OCI-LY1 (cell line): ENCODE results near the gene MCC.

Source experiments
- H2AFZ ChIP-seq: fragments of 200-600 bp; sonication (generic), shearing (Covaris generic); 2 replicates; pipeline ENCODE4 v1.6.0; 2014; ENCODE audit warnings: antibody characterized with exemption, mild to moderate bottlenecking, low read length
- H3F3A ChIP-seq: fragments of 200-600 bp; sonication (generic), shearing (Covaris generic); 2 replicates; pipeline ENCODE4 v1.6.0; 2014; ENCODE audit warnings: mild to moderate bottlenecking, antibody characterized with exemption, low read length, moderate library complexity; ENCODE audit not compliant: insufficient read depth
- H3K27ac ChIP-seq: fragments of 200-600 bp; sonication (generic); 2 replicates; pipeline ENCODE4 v1.5.1; 2014; ENCODE audit warnings: low read length, mixed run types, mild to moderate bottlenecking, low read depth; ENCODE audit not compliant: poor library complexity, severe bottlenecking
- H3K27me3 ChIP-seq: fragments of 200-600 bp; sonication (generic); 2 replicates; pipeline ENCODE4 v1.6.0; 2014; ENCODE audit warnings: antibody characterized with exemption, mild to moderate bottlenecking, low read length, moderate library complexity; ENCODE audit not compliant: insufficient read depth
- H3K36me3 ChIP-seq: fragments of 200-600 bp; sonication (generic); 2 replicates; pipeline ENCODE4 v1.6.1; 2014; ENCODE audit warnings: mild to moderate bottlenecking, antibody characterized with exemption, low read length, moderate library complexity, mixed read lengths; ENCODE audit not compliant: insufficient read depth
- H3K4me1 ChIP-seq: fragments of 200-600 bp; sonication (generic); 2 replicates; pipeline ENCODE4 v1.5.1; 2014; ENCODE audit warnings: mild to moderate bottlenecking, low read length, moderate library complexity; ENCODE audit not compliant: insufficient read depth, severe bottlenecking
- H3K4me2 ChIP-seq: fragments of 200-600 bp; sonication (generic), shearing (Covaris generic); 2 replicates; pipeline ENCODE4 v1.6.1; 2014; ENCODE audit warnings: low read length
- H3K4me3 ChIP-seq: fragments of 200-600 bp; sonication (generic); 2 replicates; pipeline ENCODE4 v1.5.1; 2014; ENCODE audit warnings: low read length, low read depth, mild to moderate bottlenecking, mixed read lengths; ENCODE audit not compliant: poor library complexity, severe bottlenecking
- H3K79me2 ChIP-seq: fragments of 200-600 bp; shearing (Covaris generic); 2 replicates; pipeline ENCODE4 v1.6.1; 2016; ENCODE audit warnings: mixed run types, low read length, mixed read lengths; ENCODE audit not compliant: insufficient read depth
- H3K9ac ChIP-seq: fragments of 200-600 bp; sonication (generic), shearing (Covaris generic); 2 replicates; pipeline ENCODE4 v1.6.1; 2014; ENCODE audit warnings: mild to moderate bottlenecking, low read length, mixed read lengths
- H3K9me2 ChIP-seq: fragments of 200-600 bp; sonication (generic), shearing (Covaris generic); 2 replicates; pipeline ENCODE4 v1.6.1; 2014; ENCODE audit warnings: low read depth, mild to moderate bottlenecking, low read length, mixed read lengths
- H3K9me3 ChIP-seq: fragments of 200-600 bp; shearing (Covaris generic); 2 replicates; pipeline ENCODE4 v1.6.1; 2014; ENCODE audit warnings: low read length, mixed read lengths
- H4K20me1 ChIP-seq: fragments of 200-600 bp; sonication (generic), shearing (Covaris generic); 2 replicates; pipeline ENCODE4 v1.6.0; 2016; ENCODE audit warnings: mild to moderate bottlenecking, low read length; ENCODE audit not compliant: insufficient read depth
- EZH2 ChIP-seq: fragments of 200-600 bp; sonication (generic), shearing (Covaris generic); IDR thresholded peaks from 2 replicates; pipeline ENCODE4 v1.8.0; 2017; ENCODE audit warnings: borderline replicate concordance, mixed run types, mild to moderate bottlenecking, antibody characterized with exemption, low read length, moderate library complexity, mixed read lengths
- TF ChIP-seq, protein P1 (sequence below): fragments of 200-600 bp; sonication (generic), shearing (Covaris generic); IDR thresholded peaks from 2 replicates; pipeline ENCODE4 v1.5.1; 2017; ENCODE audit warnings: mild to moderate bottlenecking, antibody characterized with exemption, low read length, moderate library complexity, mixed read lengths

The MCC gene

GRCh38 chr5:113176734-113177133 is 311.5 kb downstream of the MCC start:
- Histone ChIP-seq H3F3A (no peaks in the 10 kb centered on the region), H4K20me1 (no peaks in the 10 kb centered on the region), H3K4me3 (no peak overlapping the region), H3K9ac (no peak overlapping the region), H3K27me3 (no peaks in the 10 kb centered on the region), H3K79me2 (no peaks in the 10 kb centered on the region), H3K36me3 (no peaks in the 10 kb centered on the region), H3K4me1 (no peaks in the 10 kb centered on the region), H3K27ac (no peak overlapping the region), H3K4me2 (no peak overlapping the region), H3K9me2 (no peaks in the 10 kb centered on the region), H2AFZ (no peak overlapping the region), H3K9me3 (no peaks in the 10 kb centered on the region)
- TF ChIP-seq EZH2, result no peak
- TF ChIP-seq, protein P1, sequence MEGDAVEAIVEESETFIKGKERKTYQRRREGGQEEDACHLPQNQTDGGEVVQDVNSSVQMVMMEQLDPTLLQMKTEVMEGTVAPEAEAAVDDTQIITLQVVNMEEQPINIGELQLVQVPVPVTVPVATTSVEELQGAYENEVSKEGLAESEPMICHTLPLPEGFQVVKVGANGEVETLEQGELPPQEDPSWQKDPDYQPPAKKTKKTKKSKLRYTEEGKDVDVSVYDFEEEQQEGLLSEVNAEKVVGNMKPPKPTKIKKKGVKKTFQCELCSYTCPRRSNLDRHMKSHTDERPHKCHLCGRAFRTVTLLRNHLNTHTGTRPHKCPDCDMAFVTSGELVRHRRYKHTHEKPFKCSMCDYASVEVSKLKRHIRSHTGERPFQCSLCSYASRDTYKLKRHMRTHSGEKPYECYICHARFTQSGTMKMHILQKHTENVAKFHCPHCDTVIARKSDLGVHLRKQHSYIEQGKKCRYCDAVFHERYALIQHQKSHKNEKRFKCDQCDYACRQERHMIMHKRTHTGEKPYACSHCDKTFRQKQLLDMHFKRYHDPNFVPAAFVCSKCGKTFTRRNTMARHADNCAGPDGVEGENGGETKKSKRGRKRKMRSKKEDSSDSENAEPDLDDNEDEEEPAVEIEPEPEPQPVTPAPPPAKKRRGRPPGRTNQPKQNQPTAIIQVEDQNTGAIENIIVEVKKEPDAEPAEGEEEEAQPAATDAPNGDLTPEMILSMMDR, result no peak

DNA sequence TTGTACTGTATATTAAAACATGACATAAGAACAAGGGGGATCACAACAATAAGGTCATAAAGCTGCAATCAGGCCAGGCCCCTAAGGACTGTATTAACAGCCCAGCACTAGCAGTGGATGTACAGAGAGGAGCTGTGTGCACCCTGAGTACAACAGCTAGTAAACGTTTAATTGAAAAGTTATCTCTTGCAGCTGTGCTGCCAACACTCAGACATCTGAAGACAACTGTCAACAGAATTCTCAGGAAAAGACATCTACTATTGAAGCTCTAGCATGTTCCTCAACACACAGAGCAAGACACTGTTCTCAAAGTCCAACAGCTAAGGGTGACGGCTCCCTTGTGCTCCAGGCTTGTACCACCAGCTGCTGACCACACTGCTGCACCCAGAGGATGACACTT is 312.1 kb downstream of the MCC start:
- no peak overlapping the region for H3K4me2 ChIP-seq
- H2AFZ ChIP-seq, result no peak overlapping the region
- H3K27ac ChIP-seq, result no peak overlapping the region
- no peaks in the 10 kb centered on the region for H3K9me2 ChIP-seq
- no peaks in the 10 kb centered on the region for H3K4me1 ChIP-seq
- H3K4me3 ChIP-seq, result no peak overlapping the region
- no peaks in the 10 kb centered on the region for H3K79me2 ChIP-seq
- TF ChIP-seq EZH2, result no peak
- TF ChIP-seq, protein P1, result no peak
- no peaks in the 10 kb centered on the region for H3F3A ChIP-seq
- H3K9ac ChIP-seq, result no peak overlapping the region
- H3K9me3 ChIP-seq, result no peaks in the 10 kb centered on the region
- H3K27me3 ChIP-seq, result no peaks in the 10 kb centered on the region
- H3K36me3 ChIP-seq, result no peaks in the 10 kb centered on the region
- no peaks in the 10 kb centered on the region for H4K20me1 ChIP-seq

DNA sequence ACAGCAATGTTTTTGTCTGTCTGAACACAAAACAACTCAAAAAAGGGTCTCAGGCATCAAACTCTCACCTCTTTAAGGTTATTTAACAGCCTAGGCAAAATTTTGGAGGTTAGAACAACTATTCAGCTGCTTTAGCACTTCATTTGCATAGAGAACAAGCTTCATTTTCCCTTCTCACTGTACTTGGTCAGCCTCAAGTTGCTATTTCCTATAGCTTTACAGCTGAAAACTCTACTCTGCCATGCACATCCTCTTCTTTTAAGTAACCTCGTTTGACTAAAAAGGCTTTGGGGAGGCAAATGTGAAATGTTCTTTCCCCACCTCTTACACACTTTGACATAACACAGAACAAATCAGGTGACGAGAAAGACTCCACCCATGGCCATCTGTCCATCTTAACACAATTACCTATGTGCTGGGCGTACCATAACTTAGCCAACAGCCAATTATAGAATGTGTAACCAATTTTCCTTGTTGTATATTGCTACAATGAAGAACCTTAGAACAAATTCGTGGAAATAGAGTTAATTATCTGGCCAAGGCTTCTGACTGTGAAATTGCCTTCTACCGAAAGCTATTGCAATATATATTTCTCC is 315.9 kb downstream of the MCC start:
- Histone ChIP-seq H3K27ac (no peak overlapping the region), H3K4me3 (no peak overlapping the region), H4K20me1 (no peaks in the 10 kb centered on the region), H2AFZ (no peak overlapping the region), H3K4me2 (no peak overlapping the region), H3K9ac (no peak overlapping the region), H3K9me3 (no peaks in the 10 kb centered on the region), H3K79me2 (no peaks in the 10 kb centered on the region), H3K4me1 (no peaks in the 10 kb centered on the region), H3F3A (no peaks in the 10 kb centered on the region), H3K36me3 (no peaks in the 10 kb centered on the region), H3K9me2 (no peaks in the 10 kb centered on the region), H3K27me3 (no peaks in the 10 kb centered on the region)
- TF ChIP-seq, protein P1, result no peak
- TF ChIP-seq EZH2, result no peak
